HG02623 (cell line): ENCODE measurements around the gene MEIOB.
"Not testable (repeated sequence)": the region's sequence is repeated elsewhere in the genome, so short reads cannot be mapped to it uniquely, and the experiment has no call there.

Source experiments
- ATAC-seq: cut with Tn5 transposase; IDR thresholded peaks from one replicate; pipeline ENCODE4 v1.9.1; 2021; ENCODE audit warnings: moderate library complexity; ENCODE audit not compliant: unreplicated experiment

MEIOB gene

DNA sequence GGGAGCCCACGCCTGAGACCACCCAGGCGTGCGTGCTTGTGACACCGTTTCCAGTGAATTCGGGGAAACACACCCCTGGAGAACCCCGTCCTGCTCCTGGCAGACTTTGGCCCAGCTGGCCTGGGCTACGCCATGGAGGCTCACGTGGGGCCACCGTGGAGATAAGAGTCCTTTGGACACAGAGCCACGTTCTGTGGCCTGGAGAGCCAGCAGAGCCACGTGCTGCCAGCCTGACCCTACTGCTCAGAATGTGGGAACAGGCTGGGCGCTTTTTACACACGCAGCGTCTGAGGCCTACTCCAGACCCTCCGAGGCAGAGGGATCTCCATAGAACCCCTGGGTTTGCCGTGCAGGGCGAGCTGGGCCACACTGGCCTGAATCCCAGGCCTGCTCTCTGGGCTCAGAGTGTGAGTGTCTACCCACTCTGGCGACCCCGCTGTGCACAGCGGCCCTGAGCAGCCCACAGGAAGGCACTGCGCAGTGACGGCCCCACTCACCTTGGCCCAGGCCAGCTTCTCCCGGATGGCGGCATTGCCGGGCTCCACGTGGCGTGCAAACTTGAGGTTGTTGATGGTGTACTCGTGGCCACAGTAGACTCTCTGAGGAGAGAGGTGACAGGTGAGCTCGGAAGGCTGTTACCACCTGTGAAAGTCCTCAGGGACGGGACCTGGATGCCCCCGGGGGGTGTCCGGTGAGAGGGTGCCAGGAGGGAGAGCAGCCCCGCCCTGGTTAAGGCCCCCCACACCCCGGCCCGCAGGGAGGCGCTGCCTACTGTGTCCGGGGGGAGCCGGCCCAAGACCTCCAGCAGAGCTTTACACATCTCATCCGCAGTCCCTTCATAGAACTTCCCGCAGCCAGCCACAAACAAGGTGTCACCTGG, 55.3 kb downstream of the MEIOB start:
- no peak for ATAC-seq

DNA sequence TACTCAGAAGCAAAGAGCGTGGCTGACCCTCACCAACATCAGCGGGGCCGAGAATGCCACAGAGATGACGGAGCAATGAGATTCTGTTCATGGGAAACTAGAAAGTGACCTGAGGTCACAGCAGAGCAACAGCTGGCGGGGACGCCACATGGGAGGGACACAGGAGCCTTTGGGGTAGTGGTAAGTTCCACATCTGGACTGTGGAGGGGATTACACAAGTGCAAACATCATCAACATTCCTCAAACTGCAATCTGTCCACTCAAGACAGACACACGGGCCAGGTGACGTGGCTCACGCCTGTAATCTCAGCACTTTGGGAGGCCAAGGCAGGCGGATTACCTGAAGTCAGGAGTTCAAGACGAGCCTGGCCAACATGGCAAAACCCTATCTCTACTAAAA, 56.5 kb downstream of the MEIOB start:
- ATAC-seq: no peak

DNA sequence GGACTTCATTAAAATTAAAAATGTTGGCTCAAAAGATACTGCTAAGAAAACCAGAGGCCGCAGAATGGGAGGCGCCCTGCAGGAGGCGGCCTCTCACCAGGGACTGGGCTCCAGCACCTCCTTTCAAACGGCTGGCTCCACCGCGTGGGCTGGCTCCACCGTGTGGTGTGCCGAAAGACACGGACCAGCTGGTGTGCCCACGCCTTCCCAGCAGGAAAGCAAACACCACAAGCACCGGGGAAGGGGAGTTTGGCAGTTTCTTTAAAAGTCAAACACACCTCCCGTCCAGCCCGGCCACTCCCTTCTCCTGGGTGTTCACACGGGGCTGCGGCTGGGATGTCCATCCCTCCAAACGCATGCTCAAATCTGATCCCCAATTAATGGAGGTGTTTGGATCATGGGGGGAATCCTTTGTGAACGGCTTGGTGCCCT, 59.2 kb downstream of the MEIOB start:
- ATAC-seq: no peak

DNA sequence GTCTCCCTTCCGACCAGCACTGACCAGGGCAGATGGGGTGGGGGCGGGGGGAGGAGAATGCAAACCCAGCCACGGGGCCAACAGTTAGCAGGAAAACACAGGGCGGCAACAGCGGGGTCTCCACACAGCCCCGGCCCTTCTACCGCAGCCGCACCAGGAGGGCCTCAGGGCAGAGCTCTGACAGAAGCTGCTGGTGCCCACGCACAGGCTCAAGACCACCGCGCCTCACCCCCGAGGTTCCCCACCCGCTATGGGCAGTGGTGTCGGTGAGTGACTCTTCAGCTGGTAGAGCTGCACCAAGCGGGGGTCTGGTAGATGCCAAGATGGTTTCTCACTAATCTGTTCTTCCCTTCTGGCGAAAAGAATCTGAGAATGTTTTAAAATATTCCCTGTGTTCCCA, 61.4 kb downstream of the MEIOB start:
- ATAC-seq: no peak

DNA sequence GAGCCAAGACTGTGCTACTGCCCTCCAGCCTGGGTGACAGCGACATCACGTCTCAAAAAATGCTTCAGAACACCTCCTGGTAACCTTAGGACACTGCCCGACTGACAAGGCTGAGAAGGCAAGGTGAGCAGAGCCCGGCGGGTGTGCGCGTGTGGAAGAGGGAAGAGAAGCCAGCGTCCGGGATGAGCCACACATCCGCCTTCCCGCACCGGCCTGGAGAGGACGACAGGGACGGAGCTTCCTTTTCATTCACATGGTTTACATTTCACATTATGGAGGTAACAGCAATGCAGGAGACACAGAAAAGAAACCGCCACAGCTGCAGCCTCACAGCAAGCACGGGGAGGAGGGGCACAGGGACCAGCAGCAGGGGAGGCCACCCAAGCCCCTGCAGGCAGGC, 61.9 kb downstream of the MEIOB start:
- no peak for ATAC-seq

DNA sequence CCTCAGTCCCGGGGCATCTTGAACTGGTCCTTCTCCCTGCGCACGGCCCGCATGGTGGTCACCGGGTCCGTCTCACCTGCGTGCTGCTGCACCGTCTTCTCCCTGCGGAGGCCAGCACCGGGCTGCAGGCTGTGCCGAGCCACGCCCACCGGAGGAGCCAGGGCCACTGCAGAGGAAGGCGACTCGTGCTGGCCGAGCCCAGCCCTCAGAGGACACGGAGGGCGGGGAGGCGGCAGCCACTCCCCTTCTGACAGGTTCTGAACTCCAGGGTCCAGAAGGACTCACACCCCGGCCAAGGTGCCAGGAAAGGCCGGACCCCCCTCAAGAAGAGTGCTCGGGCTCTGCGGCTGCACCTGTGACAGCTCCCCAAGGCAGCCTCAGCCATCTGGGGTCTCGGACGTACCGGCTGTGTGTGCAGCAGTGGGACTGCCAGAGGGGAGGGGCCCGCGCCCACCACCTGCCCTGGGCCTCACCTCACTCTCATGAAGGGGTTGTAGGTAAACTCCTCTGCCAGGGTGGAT, 62.6 kb downstream of the MEIOB start:
- ATAC-seq: no peak

DNA sequence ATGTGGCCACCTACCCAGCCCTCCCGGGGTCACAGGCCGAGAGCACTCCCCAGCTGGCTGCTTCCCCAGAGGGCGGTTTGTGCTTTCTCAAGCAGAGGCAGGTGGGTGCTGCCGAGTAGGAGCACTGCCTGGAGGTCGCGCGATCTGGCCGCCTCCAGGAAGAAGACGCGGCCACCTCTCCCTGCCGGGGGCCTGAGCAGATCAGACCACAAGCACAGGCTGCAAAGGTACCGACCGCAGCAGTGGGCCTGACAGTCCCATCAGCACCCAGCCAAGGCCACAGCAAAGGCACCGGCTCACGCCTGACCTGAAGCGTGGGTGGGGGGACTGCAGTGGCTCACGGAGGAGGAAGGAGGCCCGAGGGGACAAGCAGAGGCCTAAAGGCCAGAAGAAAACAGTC, 63.3 kb downstream of the MEIOB start:
- no peak for ATAC-seq

DNA sequence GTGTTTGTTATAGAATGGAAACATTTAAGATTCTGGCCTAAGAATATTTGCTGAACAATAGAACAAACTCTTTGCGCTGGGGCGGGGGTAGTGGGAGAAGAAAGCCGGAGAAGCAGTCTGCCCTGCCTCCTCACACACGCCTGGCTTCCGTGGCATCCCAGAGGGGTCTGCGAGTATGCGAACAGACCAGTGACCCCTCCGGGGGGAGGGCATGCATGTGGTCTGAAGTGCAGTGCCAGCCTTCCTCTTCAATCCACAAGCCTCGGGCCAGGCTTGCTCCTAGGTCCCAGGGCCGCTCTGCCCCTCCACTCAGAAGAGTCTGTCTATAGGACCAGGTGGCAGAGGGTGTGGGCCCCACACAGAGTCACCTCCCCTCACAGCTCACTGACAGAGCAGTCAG, 64.3 kb downstream of the MEIOB start:
- ATAC-seq: no peak

DNA sequence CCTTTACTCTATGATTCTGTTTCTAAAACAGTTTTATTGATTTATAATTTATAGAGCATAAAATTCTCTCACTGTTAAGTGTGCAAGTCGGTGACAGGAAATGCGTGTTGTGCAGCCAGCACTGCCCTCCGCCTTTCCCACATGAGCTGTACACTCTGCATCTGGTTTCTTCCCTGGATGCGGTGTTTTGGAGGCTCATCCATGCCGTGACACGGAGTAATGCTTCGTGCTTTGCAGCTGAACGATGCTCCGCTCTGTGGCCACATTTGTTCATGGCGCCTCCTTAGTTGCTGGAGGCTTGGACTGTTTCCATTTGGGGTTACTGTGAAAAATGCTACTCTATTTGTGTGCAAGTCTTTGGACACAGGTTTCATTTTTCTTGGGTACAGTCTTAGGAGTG, 71.3 kb downstream of the MEIOB start:
- no peak for ATAC-seq

DNA sequence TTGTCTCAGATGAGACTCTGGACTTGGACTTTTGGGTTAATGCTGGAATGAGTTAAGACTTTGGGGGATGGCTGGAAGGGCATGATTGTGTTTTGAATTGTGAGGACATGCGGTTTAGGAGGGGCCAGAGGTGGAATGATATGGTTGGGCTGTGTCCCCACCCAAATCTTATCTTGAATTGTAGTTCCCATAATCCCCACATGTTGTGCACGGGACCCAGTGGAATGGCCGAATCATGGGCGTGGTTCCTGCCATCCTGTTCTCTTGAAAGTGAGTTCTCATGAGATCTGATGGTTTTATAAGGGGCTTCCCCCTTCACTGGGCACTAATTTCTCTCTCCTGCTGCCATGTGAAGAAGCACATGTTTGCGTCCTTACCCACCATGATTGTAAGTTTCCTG, 72.7 kb downstream of the MEIOB start:
- not testable (repeated sequence) for ATAC-seq

DNA sequence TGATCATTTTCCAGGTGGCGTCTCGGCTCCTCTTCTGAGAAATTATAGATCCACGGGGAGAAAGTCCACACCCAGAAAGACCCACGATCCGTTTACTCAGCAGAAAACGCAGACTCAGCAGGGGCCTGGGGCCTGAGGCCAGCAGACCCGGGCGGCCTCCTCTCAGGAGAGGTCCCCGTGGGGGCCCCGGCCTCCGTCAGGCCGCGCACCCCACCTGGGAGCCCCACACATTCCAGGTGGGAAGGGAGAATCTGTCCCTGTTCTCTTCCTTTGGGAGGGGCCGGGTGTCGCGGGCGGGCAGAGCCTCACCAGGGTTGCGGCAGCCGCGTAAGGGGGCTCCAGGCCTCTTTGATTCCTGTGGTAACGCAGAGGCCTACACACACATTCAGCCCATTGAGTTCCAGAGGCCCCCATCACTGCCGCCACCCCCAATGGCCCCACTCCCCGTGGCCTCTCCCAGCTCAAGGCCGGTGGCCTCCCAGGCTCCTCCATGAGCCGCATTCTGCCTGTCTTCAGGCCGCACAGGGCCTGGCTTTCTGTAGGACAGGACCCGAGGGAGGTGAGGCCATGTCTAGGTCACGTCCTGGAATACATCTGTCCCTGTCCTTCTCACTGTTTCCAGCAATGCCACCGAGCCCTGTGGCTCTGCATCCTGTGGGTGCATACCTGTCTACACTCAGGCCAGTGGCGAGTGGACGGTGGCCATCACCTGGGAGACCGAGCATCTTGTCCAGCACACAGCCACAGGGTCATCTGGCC, 76.9 kb downstream of the MEIOB start:
- no peak for ATAC-seq

DNA sequence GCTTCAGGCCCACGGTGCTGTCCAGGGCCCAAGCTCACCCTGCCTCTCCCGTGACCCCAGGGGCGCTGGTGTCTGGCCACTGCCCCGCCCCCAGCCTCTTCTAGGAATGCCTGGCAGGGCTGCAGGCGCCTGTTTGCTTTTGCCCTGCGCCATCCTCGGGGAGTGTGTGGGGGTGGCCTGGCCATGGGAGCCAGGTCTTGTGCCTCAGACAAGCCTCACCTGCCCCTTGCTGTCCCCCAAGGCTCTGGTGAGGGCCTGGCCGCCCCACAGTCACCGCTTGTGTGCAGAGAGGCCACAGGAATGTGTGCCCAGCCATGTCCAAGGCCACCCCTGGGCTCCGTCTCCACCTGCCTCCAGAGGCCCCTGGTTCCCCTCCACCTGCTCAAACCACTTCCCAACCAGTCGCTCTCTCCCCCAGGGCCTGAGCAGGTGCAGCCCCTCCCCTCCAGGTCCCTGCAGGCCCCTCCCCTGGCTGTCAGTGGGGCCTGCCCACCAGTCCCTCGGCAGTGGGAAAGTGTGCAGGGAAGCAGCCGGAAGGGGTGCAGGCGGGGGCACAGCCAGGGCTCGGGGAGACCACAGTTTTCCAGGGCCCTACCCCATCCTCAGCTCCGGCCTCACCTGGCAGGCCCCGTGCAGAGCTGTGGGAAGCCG, 77.6 kb downstream of the MEIOB start:
- ATAC-seq: no peak

DNA sequence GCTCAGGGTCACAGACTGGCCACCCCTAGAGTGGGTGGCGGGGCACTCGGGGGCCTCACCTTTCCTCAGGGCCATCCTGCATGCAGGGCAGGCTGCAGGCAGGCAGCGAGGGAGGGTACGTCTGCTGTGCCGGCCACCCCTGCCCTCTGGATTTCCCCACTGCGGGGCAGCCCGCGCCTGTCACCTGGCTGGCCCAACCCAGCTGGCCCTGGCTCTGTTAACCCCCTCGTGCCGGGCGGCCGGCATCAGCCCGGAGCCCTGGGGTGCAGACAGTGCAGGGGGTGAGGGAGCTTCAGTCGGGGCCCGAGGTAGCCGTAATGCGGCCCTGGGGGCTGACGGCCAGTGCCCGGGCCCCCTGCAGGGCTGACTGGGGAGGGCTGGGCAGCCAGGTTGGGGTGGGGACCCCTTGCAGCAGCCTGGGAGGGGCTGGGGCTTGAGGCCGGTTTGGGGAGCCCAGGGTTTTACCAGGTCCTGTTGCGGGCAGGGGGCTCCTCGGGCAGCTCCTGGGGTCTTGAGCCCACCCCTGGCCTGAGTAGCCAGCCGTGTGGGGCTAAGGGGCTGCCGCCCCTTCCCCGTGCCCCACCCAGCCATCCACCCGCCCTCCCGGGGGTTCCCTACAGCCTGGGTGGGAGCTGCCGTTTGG, 78.3 kb downstream of the MEIOB start, which contains the start of gene IGFALS:
TSS of gene IGFALS (minus strand) at position 128 of the 643 bp plus-strand sequence. CDS start at position 75, 53 bp downstream.
- no peak for ATAC-seq

DNA sequence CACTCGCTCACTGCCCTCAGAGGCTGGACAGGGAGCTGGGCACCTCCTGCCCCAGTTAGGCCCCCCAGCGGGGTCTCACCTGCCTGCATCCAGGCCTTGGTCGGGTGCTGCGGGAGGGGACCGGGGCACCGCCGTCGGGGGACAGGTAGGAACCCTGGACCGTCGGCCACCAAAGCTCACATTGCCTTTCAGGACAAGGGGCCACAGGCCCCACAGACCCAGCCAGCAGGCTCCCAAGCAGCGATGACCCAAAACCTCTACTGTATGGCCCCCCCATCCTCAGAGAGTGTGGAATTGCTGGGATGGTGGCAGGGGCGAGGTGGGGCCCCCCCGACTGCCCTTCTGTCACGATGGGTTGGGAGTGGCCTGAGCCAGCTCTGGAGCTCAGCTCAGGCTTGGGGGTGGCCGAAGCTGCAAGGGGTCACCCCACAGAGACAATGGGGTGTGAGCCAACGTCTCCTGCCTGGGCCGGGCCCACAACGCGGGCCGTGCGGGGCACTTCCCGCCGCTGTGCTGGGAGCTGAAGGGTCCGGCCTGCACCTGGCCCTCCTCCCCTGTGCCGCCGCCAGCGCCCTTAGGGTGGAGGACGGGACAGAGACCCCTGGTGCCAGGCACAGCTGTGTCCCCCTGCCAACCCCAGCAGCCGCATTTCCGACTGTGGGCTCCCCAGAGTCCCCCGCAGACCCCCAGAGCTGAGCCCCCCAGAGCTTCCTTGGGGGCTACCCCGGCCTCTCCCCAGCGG, 79.0 kb downstream of the MEIOB start:
- ATAC-seq: no peak

DNA sequence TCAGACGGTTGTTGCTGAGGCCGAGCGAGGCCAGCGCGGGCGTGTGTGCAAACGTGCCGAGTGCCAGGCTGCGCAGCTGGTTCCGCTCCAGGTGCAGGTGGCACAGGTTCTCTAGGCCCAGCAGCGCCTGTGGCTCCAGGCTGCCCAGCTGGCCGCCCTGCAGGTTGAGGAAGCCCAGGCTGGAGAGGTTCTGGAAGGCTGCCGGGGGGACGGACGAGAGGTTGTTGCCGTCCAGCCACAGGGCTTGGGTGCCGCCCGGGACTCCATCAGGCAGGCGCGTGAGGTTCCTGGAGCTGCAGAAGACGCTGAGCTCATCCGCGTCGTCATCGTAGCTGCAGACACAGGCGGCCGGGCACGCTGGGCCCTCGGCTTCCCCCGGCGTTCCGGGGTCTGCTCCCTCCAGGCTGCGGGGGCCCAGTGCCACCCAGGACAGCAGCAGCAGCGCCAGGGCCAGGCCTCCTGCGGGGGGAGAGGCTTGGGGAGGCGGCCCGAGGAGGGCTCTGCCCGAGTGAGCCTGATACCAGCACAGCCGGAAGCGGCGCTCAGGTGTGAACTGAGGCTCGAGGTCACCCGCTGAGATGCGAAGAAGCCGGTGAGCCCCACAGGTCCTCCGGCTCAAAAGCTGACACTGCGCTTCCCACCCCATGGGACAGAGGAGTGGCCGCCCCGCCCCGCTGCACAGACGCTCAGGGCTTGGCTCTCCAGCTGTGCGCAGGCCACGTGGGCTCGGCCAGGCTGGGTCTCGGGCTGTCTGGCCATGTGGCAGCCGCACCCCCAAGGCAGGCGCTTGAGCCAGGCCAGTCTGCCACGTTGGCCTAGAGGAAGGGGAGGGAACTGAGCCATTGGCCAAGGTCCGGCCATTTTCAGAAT, 79.8 kb downstream of the MEIOB start:
- ATAC-seq: no peak

DNA sequence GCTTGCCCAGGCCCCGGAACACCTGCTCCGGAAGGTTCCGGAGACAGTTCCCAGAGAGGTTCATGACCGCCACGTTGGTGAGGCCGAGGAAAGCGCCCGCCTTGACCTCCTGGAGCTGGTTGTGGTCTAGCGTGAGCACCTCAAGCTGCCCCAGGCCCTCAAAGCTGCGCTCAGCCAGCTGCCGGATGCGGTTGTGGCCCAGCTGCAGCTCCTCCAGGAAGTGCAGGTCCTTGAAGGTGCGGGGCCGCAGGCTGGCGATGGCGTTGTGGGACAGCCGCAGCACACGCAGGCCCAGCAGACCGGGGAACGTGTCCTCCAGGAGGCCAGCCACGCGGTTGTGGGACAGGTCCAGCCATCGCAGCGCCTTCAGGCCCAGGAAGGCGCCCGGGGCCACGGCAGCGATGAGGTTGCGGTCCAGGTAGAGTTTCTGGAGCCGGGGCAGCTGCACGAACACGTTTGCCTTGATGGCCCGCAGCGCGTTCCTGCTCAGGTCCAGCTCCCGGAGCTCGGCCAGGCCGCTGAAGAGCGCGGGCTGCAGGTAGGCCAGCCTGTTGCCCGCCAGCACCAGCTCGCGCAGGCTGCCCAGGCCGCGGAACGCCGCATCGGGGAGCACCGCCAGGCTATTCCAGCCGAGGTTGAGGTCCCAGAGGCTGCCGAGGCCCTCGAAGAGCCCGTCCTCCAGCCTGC, 80.6 kb downstream of the MEIOB start:
- no peak for ATAC-seq

DNA sequence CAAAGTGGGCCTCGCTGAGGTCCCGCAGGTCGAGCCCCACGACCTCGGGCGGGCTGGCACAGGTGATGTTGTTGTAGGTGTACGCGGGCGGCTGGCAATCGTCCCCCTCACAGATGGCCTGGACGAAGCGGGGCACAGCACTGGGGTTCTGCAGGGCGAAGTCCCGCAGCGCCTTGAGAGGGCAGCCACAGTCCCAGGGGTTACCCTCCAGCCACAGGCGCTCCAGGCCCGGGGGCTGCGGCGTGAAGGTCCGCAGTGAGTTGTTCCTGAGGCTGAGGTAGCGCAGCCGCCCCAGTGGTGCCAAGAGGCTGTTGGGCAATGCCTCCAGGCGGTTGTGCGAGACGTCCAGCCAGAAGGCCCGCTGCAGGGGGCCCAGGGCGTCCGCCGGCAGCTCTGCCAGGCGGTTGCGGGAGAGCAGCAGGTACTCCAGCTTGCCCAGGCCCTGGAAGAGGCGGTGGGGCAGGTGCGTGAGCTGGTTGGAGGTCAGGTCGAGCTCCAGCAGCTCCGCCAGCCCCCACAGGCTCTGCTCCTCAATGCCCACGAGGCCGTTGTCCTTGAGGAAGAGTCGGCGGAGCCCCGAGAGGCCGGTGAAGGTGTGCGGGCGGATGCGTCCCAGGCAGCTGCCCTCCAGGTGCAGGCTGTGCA, 81.2 kb downstream of the MEIOB start:
- no peak for ATAC-seq

DNA sequence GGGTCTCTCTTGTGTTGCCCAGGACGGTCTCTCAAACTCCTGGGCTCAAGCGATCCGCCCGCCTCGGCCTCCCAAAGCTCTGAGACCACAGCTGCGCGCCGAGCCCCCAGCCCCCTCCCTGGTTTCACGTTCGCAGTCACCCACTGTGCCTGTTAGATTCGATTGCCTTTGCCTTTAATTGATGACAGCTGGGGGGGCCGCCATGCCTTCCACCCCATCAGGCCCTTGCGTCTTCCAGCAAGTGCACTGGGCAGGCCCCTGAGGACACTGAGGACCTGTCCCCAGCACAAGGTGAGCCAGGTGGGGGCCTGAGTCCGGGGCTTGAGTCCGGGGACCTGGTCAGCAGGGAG, 81.7 kb downstream of the MEIOB start:
- ATAC-seq: no peak
